HepG2 (cell line): ENCODE measurements around the gene TXNRD1. TPM values are rescaled to one million over a fixed set of nuclear protein-coding genes. Genes with fewer than 3 reads are reported as not detected.
A peak's percentile ranks its signal among the peaks of the same experiment; 100 is the strongest.

Experiments used
- CREM ChIP-seq, 2 experiments: sonication (generic) in 1 of 2; formaldehyde crosslinking in 1 of 2; IDR thresholded peaks; 2 replicates each; pipeline versions ENCODE4 v1.4.0 to v1.6.1; 2016 to 2020; ENCODE audit warnings: antibody characterized with exemption in 1 of 2, mild to moderate bottlenecking in 1 of 2, missing genetic modification reagents in 1 of 2
- PRPF4 ChIP-seq: fragments of 200-400 bp; formaldehyde crosslinking; IDR thresholded peaks from 2 replicates; pipeline ENCODE4 v1.6.1; 2016; ENCODE audit warnings: low read length, low read depth; ENCODE audit not compliant: poor library complexity, severe bottlenecking
- RFX3 ChIP-seq: IDR thresholded peaks from 2 replicates; pipeline ENCODE4 v1.6.1; 2016; ENCODE audit warnings: missing biosample characterization, missing genetic modification reagents
- SRSF4 ChIP-seq: fragments of 200-400 bp; formaldehyde crosslinking; IDR thresholded peaks from one replicate; pipeline ENCODE4 v1.6.1; 2018; ENCODE audit warnings: mild to moderate bottlenecking, low read depth, low read length, moderate library complexity; ENCODE audit not compliant: poor library complexity, severe bottlenecking
- XRCC5 ChIP-seq: fragments of 200-400 bp; formaldehyde crosslinking; optimal IDR thresholded peaks from 2 replicates; pipeline ENCODE3; 2017; ENCODE audit warnings: mild to moderate bottlenecking, low read length
- ZNF235 ChIP-seq: sonication (generic); formaldehyde crosslinking; IDR thresholded peaks from 2 replicates; pipeline ENCODE4 v1.8.1; 2023; ENCODE audit warnings: mild to moderate bottlenecking, missing genetic modification reagents, borderline replicate concordance
- ZNF501 ChIP-seq: sonication (generic); formaldehyde crosslinking; IDR thresholded peaks from 2 replicates; pipeline ENCODE4 v1.5.1; 2020; ENCODE audit warnings: mild to moderate bottlenecking, moderate library complexity, missing genetic modification reagents
- ZNF737 ChIP-seq: sonication (generic); formaldehyde crosslinking; IDR thresholded peaks from 2 replicates; pipeline ENCODE4 v1.5.0; 2020; ENCODE audit warnings: missing genetic modification reagents, mild to moderate bottlenecking, borderline replicate concordance
- ZNF75D ChIP-seq: sonication (generic); formaldehyde crosslinking; IDR thresholded peaks from 2 replicates; pipeline ENCODE4 v1.8.1; 2023; ENCODE audit warnings: missing genetic modification reagents, mild to moderate bottlenecking, borderline replicate concordance
- ZSCAN21 ChIP-seq: sonication (generic); formaldehyde crosslinking; IDR thresholded peaks from 2 replicates; pipeline ENCODE4 v1.8.0; 2022; ENCODE audit warnings: mild to moderate bottlenecking, missing genetic modification reagents, moderate library complexity, borderline replicate concordance
- polyA plus RNA-seq, 8 experiments: library from polyadenylated mRNA; depleted of rRNA in 3 of 8; stranded (reverse) in 7 of 8; unstranded in 1 of 8; fragments of >200 nt; fragmentation: Illumina TruSeq in 4 of 8; extraction: Trizol in 4 of 8; gene quantifications; 2 replicates each; pipeline versions ENCODE4 v1.2.1 to v1.2.3, GENCODE V29; 2011 to 2016; ENCODE audit warnings: low read depth in 4 of 8, missing spikeins in 1 of 8, mixed read lengths in 1 of 8; ENCODE audit not compliant: insufficient read depth in 1 of 8
- total RNA-seq, 5 experiments: library from RNA; depleted of rRNA; stranded (reverse); fragments of >200 nt; fragmentation: Illumina TruSeq; extraction: Trizol; gene quantifications; 2 replicates each; pipeline ENCODE4 v1.2.3, GENCODE V29; 2016; ENCODE audit warnings: low read depth in 1 of 5
- TF ChIP-seq, protein P1 (sequence below): sonication (generic); formaldehyde crosslinking; conservative IDR thresholded peaks from 2 replicates; pipeline ENCODE4 v1.5.0; 2020; ENCODE audit warnings: missing genetic modification reagents
- TF ChIP-seq, protein P2 (sequence below): sonication (generic); formaldehyde crosslinking; IDR thresholded peaks from 2 replicates; pipeline ENCODE4 v1.5.0; 2020; ENCODE audit warnings: mild to moderate bottlenecking, missing genetic modification reagents
- TF ChIP-seq, protein P3 (sequence below): sonication (generic); formaldehyde crosslinking; IDR thresholded peaks from 2 replicates; pipeline ENCODE4 v1.4.0; 2020; ENCODE audit warnings: missing genetic modification reagents, borderline replicate concordance
- TF ChIP-seq, protein P4 (sequence below): sonication (generic); formaldehyde crosslinking; IDR thresholded peaks from 2 replicates; pipeline ENCODE4 v1.5.1; 2020; ENCODE audit warnings: missing genetic modification reagents, mild to moderate bottlenecking, borderline replicate concordance

TXNRD1 gene
- total and polyA plus RNA-seq, 2 of the 13 experiments (the other 11 are each of a cell fraction or from before 2014, with no cell fraction given): 54.0 to 190 TPM

DNA sequence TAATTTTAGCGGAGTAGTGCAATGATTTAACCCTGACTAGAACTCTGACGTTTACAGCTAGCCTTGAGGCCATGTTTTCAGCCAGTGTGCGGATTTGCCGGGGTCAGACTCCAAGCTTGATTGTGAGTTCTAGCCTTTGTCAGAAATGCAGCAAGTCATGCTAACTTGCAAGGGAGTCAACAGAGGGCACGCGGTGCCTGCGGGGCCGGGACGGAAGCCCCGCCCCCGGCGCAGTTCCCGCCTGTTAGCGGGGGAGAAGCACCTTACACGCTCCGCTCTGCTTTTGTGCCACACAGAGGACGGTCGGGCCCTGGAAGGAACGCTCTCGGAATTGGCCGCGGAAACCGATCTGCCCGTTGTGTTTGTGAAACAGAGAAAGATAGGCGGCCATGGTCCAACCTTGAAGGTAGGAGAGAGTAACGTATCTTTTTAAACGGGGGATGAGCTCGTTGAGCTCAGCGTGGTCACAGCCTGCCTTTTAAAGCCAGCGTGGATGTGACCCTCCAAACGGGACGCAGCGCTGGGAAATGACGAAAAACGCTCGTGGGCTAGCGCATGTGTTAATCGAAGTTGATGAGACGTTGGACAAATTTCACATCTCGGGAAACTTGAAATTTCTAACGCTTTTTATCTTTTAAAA, 73.2 kb downstream of the TXNRD1 start (continued):
- TF ChIP-seq ZSCAN21 (CRISPR knock-in tag) (peak; percentile 70), PRPF4 (no peak), XRCC5 (peak; percentile 28), CREM (IDR thresholded peaks at IDR 0.05) (peak; percentile 45), CREM (CRISPR knock-in tag; IDR thresholded peaks at IDR 0.05) (no peak), ZNF737 (CRISPR knock-in tag) (no peak), SRSF4 (no peak), RFX3 (no peak), ZNF75D (CRISPR knock-in tag) (no peak), ZNF235 (CRISPR knock-in tag) (no peak), ZNF501 (peak; percentile 70)
- TF ChIP-seq, protein P1, sequence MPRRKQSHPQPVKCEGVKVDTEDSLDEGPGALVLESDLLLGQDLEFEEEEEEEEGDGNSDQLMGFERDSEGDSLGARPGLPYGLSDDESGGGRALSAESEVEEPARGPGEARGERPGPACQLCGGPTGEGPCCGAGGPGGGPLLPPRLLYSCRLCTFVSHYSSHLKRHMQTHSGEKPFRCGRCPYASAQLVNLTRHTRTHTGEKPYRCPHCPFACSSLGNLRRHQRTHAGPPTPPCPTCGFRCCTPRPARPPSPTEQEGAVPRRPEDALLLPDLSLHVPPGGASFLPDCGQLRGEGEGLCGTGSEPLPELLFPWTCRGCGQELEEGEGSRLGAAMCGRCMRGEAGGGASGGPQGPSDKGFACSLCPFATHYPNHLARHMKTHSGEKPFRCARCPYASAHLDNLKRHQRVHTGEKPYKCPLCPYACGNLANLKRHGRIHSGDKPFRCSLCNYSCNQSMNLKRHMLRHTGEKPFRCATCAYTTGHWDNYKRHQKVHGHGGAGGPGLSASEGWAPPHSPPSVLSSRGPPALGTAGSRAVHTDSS (CRISPR knock-in tag): no peak
- TF ChIP-seq, protein P2, sequence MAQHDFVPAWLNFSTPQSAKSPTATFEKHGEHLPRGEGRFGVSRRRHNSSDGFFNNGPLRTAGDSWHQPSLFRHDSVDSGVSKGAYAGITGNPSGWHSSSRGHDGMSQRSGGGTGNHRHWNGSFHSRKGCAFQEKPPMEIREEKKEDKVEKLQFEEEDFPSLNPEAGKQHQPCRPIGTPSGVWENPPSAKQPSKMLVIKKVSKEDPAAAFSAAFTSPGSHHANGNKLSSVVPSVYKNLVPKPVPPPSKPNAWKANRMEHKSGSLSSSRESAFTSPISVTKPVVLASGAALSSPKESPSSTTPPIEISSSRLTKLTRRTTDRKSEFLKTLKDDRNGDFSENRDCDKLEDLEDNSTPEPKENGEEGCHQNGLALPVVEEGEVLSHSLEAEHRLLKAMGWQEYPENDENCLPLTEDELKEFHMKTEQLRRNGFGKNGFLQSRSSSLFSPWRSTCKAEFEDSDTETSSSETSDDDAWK: no peak
- TF ChIP-seq, protein P3, sequence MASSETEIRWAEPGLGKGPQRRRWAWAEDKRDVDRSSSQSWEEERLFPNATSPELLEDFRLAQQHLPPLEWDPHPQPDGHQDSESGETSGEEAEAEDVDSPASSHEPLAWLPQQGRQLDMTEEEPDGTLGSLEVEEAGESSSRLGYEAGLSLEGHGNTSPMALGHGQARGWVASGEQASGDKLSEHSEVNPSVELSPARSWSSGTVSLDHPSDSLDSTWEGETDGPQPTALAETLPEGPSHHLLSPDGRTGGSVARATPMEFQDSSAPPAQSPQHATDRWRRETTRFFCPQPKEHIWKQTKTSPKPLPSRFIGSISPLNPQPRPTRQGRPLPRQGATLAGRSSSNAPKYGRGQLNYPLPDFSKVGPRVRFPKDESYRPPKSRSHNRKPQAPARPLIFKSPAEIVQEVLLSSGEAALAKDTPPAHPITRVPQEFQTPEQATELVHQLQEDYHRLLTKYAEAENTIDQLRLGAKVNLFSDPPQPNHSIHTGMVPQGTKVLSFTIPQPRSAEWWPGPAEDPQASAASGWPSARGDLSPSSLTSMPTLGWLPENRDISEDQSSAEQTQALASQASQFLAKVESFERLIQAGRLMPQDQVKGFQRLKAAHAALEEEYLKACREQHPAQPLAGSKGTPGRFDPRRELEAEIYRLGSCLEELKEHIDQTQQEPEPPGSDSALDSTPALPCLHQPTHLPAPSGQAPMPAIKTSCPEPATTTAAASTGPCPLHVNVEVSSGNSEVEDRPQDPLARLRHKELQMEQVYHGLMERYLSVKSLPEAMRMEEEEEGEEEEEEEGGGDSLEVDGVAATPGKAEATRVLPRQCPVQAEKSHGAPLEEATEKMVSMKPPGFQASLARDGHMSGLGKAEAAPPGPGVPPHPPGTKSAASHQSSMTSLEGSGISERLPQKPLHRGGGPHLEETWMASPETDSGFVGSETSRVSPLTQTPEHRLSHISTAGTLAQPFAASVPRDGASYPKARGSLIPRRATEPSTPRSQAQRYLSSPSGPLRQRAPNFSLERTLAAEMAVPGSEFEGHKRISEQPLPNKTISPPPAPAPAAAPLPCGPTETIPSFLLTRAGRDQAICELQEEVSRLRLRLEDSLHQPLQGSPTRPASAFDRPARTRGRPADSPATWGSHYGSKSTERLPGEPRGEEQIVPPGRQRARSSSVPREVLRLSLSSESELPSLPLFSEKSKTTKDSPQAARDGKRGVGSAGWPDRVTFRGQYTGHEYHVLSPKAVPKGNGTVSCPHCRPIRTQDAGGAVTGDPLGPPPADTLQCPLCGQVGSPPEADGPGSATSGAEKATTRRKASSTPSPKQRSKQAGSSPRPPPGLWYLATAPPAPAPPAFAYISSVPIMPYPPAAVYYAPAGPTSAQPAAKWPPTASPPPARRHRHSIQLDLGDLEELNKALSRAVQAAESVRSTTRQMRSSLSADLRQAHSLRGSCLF (CRISPR knock-in tag): no peak
- TF ChIP-seq, protein P4, sequence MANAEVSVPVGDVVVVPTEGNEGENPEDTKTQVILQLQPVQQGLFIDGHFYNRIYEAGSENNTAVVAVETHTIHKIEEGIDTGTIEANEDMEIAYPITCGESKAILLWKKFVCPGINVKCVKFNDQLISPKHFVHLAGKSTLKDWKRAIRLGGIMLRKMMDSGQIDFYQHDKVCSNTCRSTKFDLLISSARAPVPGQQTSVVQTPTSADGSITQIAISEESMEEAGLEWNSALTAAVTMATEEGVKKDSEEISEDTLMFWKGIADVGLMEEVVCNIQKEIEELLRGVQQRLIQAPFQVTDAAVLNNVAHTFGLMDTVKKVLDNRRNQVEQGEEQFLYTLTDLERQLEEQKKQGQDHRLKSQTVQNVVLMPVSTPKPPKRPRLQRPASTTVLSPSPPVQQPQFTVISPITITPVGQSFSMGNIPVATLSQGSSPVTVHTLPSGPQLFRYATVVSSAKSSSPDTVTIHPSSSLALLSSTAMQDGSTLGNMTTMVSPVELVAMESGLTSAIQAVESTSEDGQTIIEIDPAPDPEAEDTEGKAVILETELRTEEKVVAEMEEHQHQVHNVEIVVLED: peak; percentile 78; the same call in 1 of the 2 replicates
